Large intestine (tissue), 3 donors: Measurements from ENCODE around the gene LRRC3. TPM values are rescaled to one million over a fixed set of nuclear protein-coding genes. Genes with fewer than 3 reads are reported as not detected.

Experiments used
- DNase-seq, 2 donors: peaks; one replicate each; pipeline versions ENCODE4 v3.0.0 to v3.0.0-alpha.2; 2013
- H3K27ac ChIP-seq: one replicate; pipeline ENCODE4 v1.5.1; 2013; ENCODE audit warnings: low read length
- H3K27me3 ChIP-seq: 2 replicates; pipeline ENCODE4 v1.6.1; 2013; ENCODE audit warnings: low read length; ENCODE audit not compliant: control insufficient read depth, insufficient read depth
- H3K36me3 ChIP-seq: 2 replicates; pipeline ENCODE4 v1.6.1; 2013; ENCODE audit warnings: low read length; ENCODE audit not compliant: control insufficient read depth, insufficient read depth
- H3K4me1 ChIP-seq: one replicate; pipeline ENCODE4 v1.6.1; 2013; ENCODE audit warnings: low read length; ENCODE audit not compliant: control insufficient read depth, insufficient read depth
- H3K4me3 ChIP-seq: one replicate; pipeline ENCODE4 v1.5.1; 2013; ENCODE audit warnings: low read length
- H3K9me3 ChIP-seq: one replicate; pipeline ENCODE4 v1.6.1; 2013; ENCODE audit warnings: mild to moderate bottlenecking, low read depth, low read length, moderate library complexity; ENCODE audit not compliant: control insufficient read depth
- WGBS: methylation state at CpG from one replicate; pipeline ENCODE4 v1.1.5; 2013; ENCODE audit warnings: low lambda C conversion rate; ENCODE audit not compliant: insufficient coverage; 5-methylcytosine and 5-hydroxymethylcytosine counted together
- polyA plus RNA-seq: library from polyadenylated mRNA; unstranded; fragments of 120-200 nt; gene quantifications from one replicate; pipeline ENCODE4 v1.2.1, GENCODE V29; 2013

Gene LRRC3
- polyA plus RNA-seq, 1 donor: 18.8 TPM

- H3K27ac ChIP-seq: peak overlapping the region; percentile 96
- no CpG with 5 or more reads among the region's 19 CpGs for WGBS
- H3K36me3 ChIP-seq: peaks cover 10% of the 10 kb centered on the region
- peaks cover 30% of the 10 kb centered on the region for H3K4me1 ChIP-seq
- H3K4me3 ChIP-seq: no peak overlapping the region
- no peaks in the 10 kb centered on the region for H3K27me3 ChIP-seq
- peaks cover 18% of the 10 kb centered on the region for H3K9me3 ChIP-seq
- peak in 1 of 2 donors; percentile 11 for DNase-seq
Observed at GRCh38 chr21:44458971-44459711, 3.8 kb downstream of the LRRC3 start.

GRCh38 chr21:44459712-44460440 lies 4.6 kb downstream of the LRRC3 start:
- Histone ChIP-seq H3K36me3 (peaks cover 10% of the 10 kb centered on the region), H3K4me3 (no peak overlapping the region), H3K4me1 (peaks cover 30% of the 10 kb centered on the region), H3K9me3 (peaks cover 12% of the 10 kb centered on the region), H3K27ac (no peak overlapping the region), H3K27me3 (no peaks in the 10 kb centered on the region)
- no CpG with 5 or more reads among the region's 14 CpGs for WGBS
- no peak for DNase-seq

GRCh38 chr21:44460441-44460755 lies 5.1 kb downstream of the LRRC3 start:
- Histone ChIP-seq H3K27ac (no peak overlapping the region), H3K4me3 (no peak overlapping the region), H3K27me3 (no peaks in the 10 kb centered on the region), H3K9me3 (peaks cover 9% of the 10 kb centered on the region), H3K4me1 (peaks cover 30% of the 10 kb centered on the region), H3K36me3 (peaks cover 10% of the 10 kb centered on the region)
- no CpG with 5 or more reads among the region's 8 CpGs for WGBS
- no peak for DNase-seq

- no CpG with 5 or more reads among the region's 8 CpGs for WGBS
- peaks cover 10% of the 10 kb centered on the region for H3K36me3 ChIP-seq
Observed at GRCh38 chr21:44461005-44461404, 5.7 kb downstream of the LRRC3 start.

GRCh38 chr21:44461464-44462001 lies 6.2 kb downstream of the LRRC3 start:
- no peak overlapping the region for H3K4me3 ChIP-seq
- no peak for DNase-seq
- no CpG with 5 or more reads among the region's 15 CpGs for WGBS
- H3K4me1 ChIP-seq: peaks cover 25% of the 10 kb centered on the region
- H3K9me3 ChIP-seq: peaks cover 9% of the 10 kb centered on the region
- no peak overlapping the region for H3K27ac ChIP-seq
- no peaks in the 10 kb centered on the region for H3K27me3 ChIP-seq
- H3K36me3 ChIP-seq: peaks cover 10% of the 10 kb centered on the region

More at GRCh38 chr21:44461005-44461404, 5.7 kb downstream of the LRRC3 start:
- no peak for DNase-seq
- Histone ChIP-seq H3K27ac (no peak overlapping the region), H3K4me1 (peaks cover 30% of the 10 kb centered on the region), H3K4me3 (no peak overlapping the region), H3K9me3 (peaks cover 9% of the 10 kb centered on the region), H3K27me3 (no peaks in the 10 kb centered on the region)

GRCh38 chr21:44462086-44462833 lies 7.0 kb downstream of the LRRC3 start:
- H3K27ac ChIP-seq: no peak overlapping the region
- no peak overlapping the region for H3K4me3 ChIP-seq
- H3K4me1 ChIP-seq: peaks cover 18% of the 10 kb centered on the region
- DNase-seq: no peak
- H3K36me3 ChIP-seq: peaks cover 7% of the 10 kb centered on the region
- H3K27me3 ChIP-seq: no peaks in the 10 kb centered on the region
- H3K9me3 ChIP-seq: peaks cover 3% of the 10 kb centered on the region
- WGBS: no CpG with 5 or more reads among the region's 25 CpGs

- H3K36me3 ChIP-seq: peaks cover 3% of the 10 kb centered on the region
- no peak overlapping the region for H3K4me3 ChIP-seq
- H3K27ac ChIP-seq: no peak overlapping the region
- H3K4me1 ChIP-seq: peaks cover 13% of the 10 kb centered on the region
- H3K27me3 ChIP-seq: no peaks in the 10 kb centered on the region
- WGBS: no CpG with 5 or more reads among the region's 11 CpGs
- no peak for DNase-seq
- H3K9me3 ChIP-seq: peaks cover 2% of the 10 kb centered on the region
Observed at GRCh38 chr21:44462834-44463200, 7.5 kb downstream of the LRRC3 start.

- no peak for DNase-seq
- Histone ChIP-seq H3K4me3 (no peak overlapping the region), H3K27ac (no peak overlapping the region), H3K9me3 (peaks cover 2% of the 10 kb centered on the region), H3K27me3 (no peaks in the 10 kb centered on the region), H3K36me3 (peaks cover 3% of the 10 kb centered on the region), H3K4me1 (peaks cover 7% of the 10 kb centered on the region)
- WGBS: no CpG with 5 or more reads among the region's 30 CpGs
Observed at GRCh38 chr21:44463724-44464123, 8.4 kb downstream of the LRRC3 start.

- Histone ChIP-seq H3K27me3 (no peaks in the 10 kb centered on the region), H3K27ac (no peak overlapping the region), H3K4me3 (no peak overlapping the region), H3K4me1 (peaks cover under 1% of the 10 kb centered on the region), H3K36me3 (peaks cover 3% of the 10 kb centered on the region), H3K9me3 (peaks cover 2% of the 10 kb centered on the region)
- DNase-seq: no peak
- no CpG with 5 or more reads among the region's 12 CpGs for WGBS
Observed at GRCh38 chr21:44464351-44464750, 9.0 kb downstream of the LRRC3 start.

GRCh38 chr21:44466351-44466954 lies 11.1 kb downstream of the LRRC3 start:
- DNase-seq: no peak
- H3K9me3 ChIP-seq: peaks cover 2% of the 10 kb centered on the region
- no peaks in the 10 kb centered on the region for H3K4me1 ChIP-seq
- no CpG with 5 or more reads among the region's 16 CpGs for WGBS
- H3K27ac ChIP-seq: no peak overlapping the region
- H3K36me3 ChIP-seq: no peaks in the 10 kb centered on the region
- H3K27me3 ChIP-seq: no peaks in the 10 kb centered on the region
- H3K4me3 ChIP-seq: no peak overlapping the region
